ENCODE measurements around the gene SERHL2. TPM values are rescaled to one million over a fixed set of nuclear protein-coding genes. Genes with fewer than 3 reads are reported as not detected.

Gene SERHL2
- total RNA-seq, 1 experiment from 2014 or later: 0.61 TPM

GRCh38 chr22:42585096-42585495 is 31.3 kb downstream of the SERHL2 start:
- H3K4me1 Mint-ChIP-seq (ENCODE audit: low read depth, unreplicated experiment): no peaks in the 10 kb centered on the region
- Histone ChIP-seq H3K36me3 (ENCODE audit: control insufficient read depth, insufficient read depth, low read length) (0 out of 2 replicates have a peak, but pooled peaks cover 1% of the 10 kb centered on the region), H3K27me3 (replicated peaks; ENCODE audit: control insufficient read depth, insufficient read depth, low read length) (no peaks in the 10 kb centered on the region), H3K4me3 (ENCODE audit: low read depth, low read length) (no peak overlapping the region), H3K4me1 (no peaks in the 10 kb centered on the region), H3K9me3 (no peaks in the 10 kb centered on the region)
- CTCF ChIA-PET: no interaction called here
- POLR2A ChIA-PET: no interaction called here
- no peak overlapping the region for H3K4me3 Mint-ChIP-seq (ENCODE audit: unreplicated experiment)
- no peaks in the 10 kb centered on the region for H3K27me3 Mint-ChIP-seq (ENCODE audit: insufficient read depth, unreplicated experiment)
- no peak for DNase-seq
- BruUV-seq (replicated peaks): no TSS peak
- peaks cover 79% of the 10 kb centered on the region for H3K36me3 Mint-ChIP-seq (ENCODE audit: insufficient read depth, unreplicated experiment)
- H3K9me3 Mint-ChIP-seq (ENCODE audit: unreplicated experiment): no peaks in the 10 kb centered on the region
- TF ChIP-seq, protein P1, sequence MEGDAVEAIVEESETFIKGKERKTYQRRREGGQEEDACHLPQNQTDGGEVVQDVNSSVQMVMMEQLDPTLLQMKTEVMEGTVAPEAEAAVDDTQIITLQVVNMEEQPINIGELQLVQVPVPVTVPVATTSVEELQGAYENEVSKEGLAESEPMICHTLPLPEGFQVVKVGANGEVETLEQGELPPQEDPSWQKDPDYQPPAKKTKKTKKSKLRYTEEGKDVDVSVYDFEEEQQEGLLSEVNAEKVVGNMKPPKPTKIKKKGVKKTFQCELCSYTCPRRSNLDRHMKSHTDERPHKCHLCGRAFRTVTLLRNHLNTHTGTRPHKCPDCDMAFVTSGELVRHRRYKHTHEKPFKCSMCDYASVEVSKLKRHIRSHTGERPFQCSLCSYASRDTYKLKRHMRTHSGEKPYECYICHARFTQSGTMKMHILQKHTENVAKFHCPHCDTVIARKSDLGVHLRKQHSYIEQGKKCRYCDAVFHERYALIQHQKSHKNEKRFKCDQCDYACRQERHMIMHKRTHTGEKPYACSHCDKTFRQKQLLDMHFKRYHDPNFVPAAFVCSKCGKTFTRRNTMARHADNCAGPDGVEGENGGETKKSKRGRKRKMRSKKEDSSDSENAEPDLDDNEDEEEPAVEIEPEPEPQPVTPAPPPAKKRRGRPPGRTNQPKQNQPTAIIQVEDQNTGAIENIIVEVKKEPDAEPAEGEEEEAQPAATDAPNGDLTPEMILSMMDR (IDR thresholded peaks at IDR 0.05; ENCODE audit: insufficient read depth in 1 of 2, low read depth in 1 of 2, low read length in 1 of 2, severe bottlenecking in 1 of 2, unreplicated experiment in 1 of 2): no peak
- no peak overlapping the region for H3K27ac Mint-ChIP-seq (ENCODE audit: unreplicated experiment)
- intact Hi-C loops (cut with micrococcal nuclease; ENCODE audit: unreplicated experiment): no loop called here

- H3K27ac Mint-ChIP-seq (ENCODE audit: unreplicated experiment): no peak overlapping the region
- CTCF ChIA-PET: no interaction called here
- Histone ChIP-seq H3K27me3 (replicated peaks; ENCODE audit: control insufficient read depth, insufficient read depth, low read length) (no peaks in the 10 kb centered on the region), H3K9me3 (no peaks in the 10 kb centered on the region), H3K4me1 (no peaks in the 10 kb centered on the region), H3K4me3 (ENCODE audit: low read depth, low read length) (no peak overlapping the region), H3K36me3 (ENCODE audit: control insufficient read depth, insufficient read depth, low read length) (0 out of 2 replicates have a peak, but pooled peaks cover 1% of the 10 kb centered on the region)
- POLR2A ChIA-PET: no interaction called here
- no peak for DNase-seq
- TF ChIP-seq, protein P1 (IDR thresholded peaks at IDR 0.05; ENCODE audit: insufficient read depth in 1 of 2, low read depth in 1 of 2, low read length in 1 of 2, severe bottlenecking in 1 of 2, unreplicated experiment in 1 of 2): no peak
- H3K4me3 Mint-ChIP-seq (ENCODE audit: unreplicated experiment): no peak overlapping the region
- no TSS peak for BruUV-seq (replicated peaks)
- no peaks in the 10 kb centered on the region for H3K9me3 Mint-ChIP-seq (ENCODE audit: unreplicated experiment)
- intact Hi-C loops (cut with micrococcal nuclease; ENCODE audit: unreplicated experiment): no loop called here
- H3K27me3 Mint-ChIP-seq (ENCODE audit: insufficient read depth, unreplicated experiment): no peaks in the 10 kb centered on the region
- no peaks in the 10 kb centered on the region for H3K4me1 Mint-ChIP-seq (ENCODE audit: low read depth, unreplicated experiment)
- H3K36me3 Mint-ChIP-seq (ENCODE audit: insufficient read depth, unreplicated experiment): peaks cover 75% of the 10 kb centered on the region
Observed at GRCh38 chr22:42586381-42586780, 32.6 kb downstream of the SERHL2 start.

DNA sequence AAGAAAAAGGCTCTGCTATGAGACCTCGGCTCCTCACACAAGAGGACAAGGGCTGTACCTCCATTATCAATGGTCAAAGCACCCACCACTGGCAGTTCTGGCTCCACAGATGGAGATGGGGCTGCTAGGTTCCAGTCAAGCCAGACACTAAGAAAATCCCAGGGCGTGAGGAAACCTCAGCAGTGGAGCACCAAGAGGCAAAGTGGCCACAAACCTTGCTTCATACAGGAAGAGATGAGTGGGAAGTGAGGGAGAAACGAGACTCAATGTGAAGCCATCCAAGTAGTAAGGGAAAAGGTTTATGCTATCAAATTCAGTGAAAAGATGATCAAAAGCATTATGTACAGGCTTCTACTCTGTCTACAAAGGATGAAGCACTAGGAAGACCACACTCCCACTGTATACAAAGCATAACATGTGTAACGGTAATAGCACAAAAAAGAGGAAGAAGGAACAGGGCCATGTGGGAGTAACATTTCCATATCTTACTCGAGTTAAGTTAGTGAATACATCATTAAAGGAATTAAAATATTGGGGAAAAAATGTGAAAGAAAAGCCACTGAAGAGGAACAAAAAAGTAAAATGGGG is 33.9 kb downstream of the SERHL2 start:
- TF ChIP-seq, protein P1 (IDR thresholded peaks at IDR 0.05; ENCODE audit: insufficient read depth in 1 of 2, low read depth in 1 of 2, low read length in 1 of 2, severe bottlenecking in 1 of 2, unreplicated experiment in 1 of 2): no peak
- Mint-ChIP-seq H3K9me3 (ENCODE audit: unreplicated experiment) (no peaks in the 10 kb centered on the region), H3K4me3 (ENCODE audit: unreplicated experiment) (no peak overlapping the region), H3K36me3 (ENCODE audit: insufficient read depth, unreplicated experiment) (peaks cover 62% of the 10 kb centered on the region), H3K4me1 (ENCODE audit: low read depth, unreplicated experiment) (no peaks in the 10 kb centered on the region), H3K27ac (ENCODE audit: unreplicated experiment) (no peak overlapping the region), H3K27me3 (ENCODE audit: insufficient read depth, unreplicated experiment) (no peaks in the 10 kb centered on the region)
- H3K4me1 ChIP-seq: no peaks in the 10 kb centered on the region
- no peaks in the 10 kb centered on the region for H3K27me3 ChIP-seq (replicated peaks; ENCODE audit: control insufficient read depth, insufficient read depth, low read length)
- peaks cover 3% of the 10 kb centered on the region; the same call in 1 of the 2 replicates for H3K36me3 ChIP-seq (ENCODE audit: control insufficient read depth, insufficient read depth, low read length)
- BruUV-seq (replicated peaks): no TSS peak
- ChIA-PET POLR2A (no interaction called here), CTCF (no interaction called here)
- no peaks in the 10 kb centered on the region for H3K9me3 ChIP-seq
- intact Hi-C loops (cut with micrococcal nuclease; ENCODE audit: unreplicated experiment): no loop called here
- no peak for DNase-seq
- H3K4me3 ChIP-seq (ENCODE audit: low read depth, low read length): no peak overlapping the region
